GM18867 (cell line): Measurements from ENCODE around the gene TMEM9.

ENCODE experiments used
- ATAC-seq: cut with Tn5 transposase; IDR thresholded peaks from one replicate; pipeline ENCODE4 v1.9.1; 2021; ENCODE audit warnings: mild to moderate bottlenecking, moderate library complexity; ENCODE audit not compliant: unreplicated experiment

TMEM9 gene

DNA sequence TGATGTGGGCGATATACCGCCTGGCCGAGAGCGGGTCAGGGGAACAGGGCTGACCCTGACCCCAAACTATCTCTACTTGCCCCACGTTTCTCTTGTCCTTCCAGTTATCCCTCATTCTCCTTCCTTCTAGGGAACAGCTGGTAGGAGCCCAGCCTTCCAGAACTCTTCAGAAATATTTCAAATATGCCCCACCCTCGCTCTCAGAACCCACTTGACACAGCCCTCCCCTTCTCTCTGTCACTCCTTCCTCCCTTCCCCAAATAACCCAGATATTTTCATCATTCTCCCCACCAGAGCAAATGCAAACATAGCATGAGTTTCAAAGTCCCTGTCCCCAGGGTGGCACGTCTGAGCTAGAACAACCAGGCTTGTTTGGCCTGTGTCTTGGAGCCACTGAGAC, 43.1 kb downstream of the TMEM9 start:
- ATAC-seq = no peak

DNA sequence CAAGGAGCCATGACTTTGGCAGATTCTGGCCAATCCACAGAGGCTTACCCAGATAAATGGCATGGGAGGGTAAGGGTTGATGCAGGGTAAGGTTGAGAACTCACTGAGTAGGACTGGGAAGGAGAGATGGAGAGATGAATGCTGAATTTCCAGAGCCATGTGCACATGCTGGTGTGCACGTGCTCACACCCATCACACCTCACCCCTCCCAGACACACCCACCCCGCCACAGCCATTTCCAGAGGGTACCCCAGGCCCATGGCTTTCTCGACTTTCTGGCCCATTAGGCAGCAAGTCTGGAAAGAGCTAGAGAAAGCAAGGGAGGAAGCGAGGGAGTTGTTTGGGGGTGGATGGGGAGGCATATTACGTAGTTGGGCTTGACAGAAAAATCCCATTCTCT, 43.7 kb downstream of the TMEM9 start:
- no peak for ATAC-seq

DNA sequence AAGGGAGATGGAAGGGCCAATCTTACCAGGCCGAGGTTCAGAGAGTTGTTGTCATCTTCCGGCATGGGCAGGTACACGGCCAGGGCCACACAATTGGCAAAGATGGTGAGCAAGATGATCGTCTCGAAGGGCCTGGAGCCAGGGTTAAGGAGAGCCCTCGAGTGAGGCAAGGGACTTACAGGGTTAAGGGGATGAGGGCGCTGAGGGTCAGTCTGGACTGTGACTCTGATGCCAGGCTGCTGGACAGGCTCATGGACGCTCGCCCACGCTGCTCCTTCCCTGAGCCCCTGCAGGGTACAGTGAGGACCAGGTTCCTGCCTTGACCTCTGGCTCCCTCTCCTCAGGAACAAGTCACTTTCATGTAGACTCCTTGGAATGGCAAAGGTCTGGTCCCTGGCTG, 44.1 kb downstream of the TMEM9 start:
- no peak for ATAC-seq

DNA sequence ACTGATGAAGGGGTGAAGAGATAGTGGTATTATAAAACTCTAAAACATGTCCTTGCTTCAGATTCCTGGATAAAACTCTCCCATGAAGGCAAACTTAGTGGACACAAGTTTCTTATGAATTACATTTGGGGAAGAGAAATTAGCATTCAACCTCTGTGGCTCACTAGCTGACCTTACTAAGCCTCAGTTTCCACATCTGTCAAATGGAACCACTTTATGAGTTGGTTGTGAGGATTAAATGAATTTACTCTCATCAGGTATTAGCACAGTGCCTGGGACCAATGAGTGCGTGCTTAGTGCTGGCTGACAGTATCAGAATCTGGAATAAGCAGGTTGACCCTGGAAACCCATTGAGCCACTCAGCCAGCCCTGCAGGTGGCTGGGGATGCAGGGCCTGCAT, 44.6 kb downstream of the TMEM9 start:
- no peak for ATAC-seq

DNA sequence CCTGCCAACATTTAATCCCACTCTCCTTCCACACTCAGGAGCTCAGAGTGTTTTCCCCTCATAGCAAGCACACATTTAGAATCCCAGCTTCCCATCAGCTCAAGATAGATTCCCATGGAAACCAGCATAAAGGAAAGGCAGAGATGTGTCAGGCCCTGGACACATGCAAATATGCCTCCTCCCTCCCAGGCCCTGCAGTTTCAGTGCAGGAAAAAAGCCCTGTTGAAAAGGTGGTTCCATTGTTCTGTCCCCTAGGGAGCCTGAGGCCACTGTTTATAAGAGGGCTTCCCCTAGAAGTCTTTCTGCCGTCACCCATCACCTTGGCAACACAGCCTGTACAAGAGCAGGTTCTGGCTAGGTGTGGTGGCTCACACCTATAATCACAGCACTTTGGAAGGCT, 45.7 kb downstream of the TMEM9 start:
- ATAC-seq = no peak

DNA sequence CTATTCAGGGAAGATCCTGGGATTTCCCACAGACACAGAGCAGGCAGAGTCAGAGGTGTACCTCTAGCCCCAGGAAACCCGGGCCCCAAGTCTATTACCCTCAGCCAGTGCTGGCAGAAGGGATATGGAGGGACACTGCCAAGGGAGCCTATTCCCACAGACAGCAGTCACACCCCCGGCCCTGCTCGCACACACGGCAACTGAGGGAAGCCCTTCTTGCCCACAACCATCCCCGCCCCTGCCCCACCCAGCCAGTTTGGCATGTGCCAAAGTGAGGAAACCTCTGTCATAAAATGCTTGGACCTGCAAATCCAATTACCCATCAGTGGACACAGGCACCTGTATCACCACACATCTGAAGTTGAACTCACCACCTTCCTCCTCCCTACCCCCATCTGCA, 48.6 kb downstream of the TMEM9 start:
- ATAC-seq = no peak

DNA sequence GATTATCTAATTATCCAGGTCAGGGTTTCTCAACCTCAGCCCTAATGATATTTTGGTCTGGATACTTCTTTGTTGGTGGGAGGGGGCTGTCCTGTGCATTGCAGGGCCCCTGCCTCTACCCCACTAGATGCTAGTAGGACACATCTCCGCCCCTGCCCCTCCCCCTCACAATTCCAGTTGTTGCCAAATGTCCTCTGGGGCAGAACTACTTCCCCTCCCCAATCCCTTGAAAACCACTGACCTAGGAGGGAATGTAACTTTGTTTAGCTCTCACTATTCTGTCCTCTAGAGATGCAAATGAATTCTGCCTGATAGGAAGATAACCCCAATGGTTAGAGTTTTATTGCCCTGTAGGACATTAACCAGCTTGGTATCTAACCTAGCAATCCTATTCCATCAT, 50.1 kb downstream of the TMEM9 start:
- no peak for ATAC-seq

DNA sequence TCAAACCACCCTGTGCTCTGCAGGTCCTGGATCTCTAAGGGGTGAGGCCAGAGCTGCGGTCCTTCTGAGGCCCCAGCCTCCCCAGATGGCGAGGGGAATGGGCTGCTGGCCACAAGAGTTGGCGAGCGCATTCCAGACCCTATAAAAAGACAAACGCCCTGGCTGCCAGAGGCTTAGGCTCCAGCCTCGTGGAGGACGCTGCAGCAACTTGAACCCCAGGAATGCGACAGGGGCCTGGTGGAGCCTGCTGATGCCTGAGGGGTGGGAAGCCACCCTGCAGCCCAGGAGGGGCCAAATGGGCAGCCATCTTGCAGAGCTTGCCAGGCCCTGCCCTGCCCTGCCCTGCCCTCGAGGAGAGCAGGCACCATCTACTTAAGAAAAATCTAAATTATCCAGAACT, 50.6 kb downstream of the TMEM9 start:
- no peak for ATAC-seq

DNA sequence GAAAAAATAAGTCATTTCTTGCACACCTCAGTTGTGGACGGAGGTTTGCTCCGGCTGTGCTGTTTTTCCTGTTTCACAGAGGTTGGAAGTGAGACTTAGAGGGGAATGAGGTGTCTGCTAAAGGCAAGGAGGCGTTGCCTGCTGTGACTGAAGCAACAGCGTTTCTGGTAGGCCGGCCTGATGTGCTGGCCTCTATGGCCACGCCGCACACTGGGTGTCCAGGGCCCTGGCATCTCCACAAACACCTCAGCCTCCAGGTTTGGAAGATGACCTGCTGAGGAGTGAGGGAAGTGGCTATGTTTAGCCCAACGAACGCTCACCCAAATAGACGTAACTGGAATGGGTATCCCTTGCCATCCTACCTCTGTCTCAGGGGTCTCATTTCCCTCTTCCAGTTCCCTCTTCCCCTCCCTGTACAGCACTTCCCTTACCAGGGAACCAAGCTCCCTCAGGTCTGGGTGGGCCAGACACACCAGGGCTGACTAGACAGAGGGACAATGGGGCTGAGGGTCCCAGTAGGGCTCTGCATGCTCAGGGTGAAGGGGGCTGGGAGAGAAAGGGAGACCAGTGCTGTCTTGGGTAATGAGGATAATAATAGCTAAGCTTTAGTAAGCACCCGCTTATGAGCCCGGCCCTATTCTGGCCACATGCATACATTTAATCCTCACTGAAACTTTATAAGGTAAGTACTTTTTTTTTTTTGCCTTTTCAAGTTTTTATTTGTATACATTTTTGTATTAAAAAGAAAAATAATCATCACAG, 53.9 kb downstream of the TMEM9 start:
- no peak for ATAC-seq

DNA sequence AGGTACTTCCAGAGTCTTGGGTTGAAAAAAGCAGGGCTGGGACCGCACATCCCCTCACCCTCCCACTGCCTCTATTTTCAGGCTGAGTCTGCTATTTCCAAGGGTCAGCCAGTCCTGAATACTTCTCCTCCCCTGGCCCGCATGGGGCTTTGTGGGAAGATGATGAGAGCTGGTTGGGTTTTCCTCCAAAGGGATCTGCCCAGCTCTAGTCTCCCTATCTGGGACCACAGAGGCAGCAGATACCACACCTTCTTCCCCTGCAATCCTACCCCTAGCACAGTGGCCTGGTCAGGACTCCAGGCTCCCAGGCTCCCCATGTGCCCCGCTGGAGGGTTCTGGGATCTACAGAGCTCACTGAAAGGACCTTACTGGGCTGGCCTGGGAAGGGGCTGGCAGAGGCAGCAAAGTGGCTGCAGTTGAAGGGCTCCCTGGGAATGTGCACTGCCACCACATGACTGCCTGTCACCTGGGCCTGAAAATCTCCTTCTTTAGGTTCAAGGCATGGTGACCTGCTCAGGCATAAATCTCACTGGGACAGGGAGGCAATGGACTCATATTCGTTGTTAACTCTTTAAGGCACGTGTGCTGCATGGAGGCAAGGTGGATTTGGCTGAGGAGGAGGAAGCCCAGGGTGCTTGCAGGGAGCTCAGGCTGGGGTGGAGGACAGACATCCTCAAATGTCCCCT, 55.1 kb downstream of the TMEM9 start:
- no peak for ATAC-seq

DNA sequence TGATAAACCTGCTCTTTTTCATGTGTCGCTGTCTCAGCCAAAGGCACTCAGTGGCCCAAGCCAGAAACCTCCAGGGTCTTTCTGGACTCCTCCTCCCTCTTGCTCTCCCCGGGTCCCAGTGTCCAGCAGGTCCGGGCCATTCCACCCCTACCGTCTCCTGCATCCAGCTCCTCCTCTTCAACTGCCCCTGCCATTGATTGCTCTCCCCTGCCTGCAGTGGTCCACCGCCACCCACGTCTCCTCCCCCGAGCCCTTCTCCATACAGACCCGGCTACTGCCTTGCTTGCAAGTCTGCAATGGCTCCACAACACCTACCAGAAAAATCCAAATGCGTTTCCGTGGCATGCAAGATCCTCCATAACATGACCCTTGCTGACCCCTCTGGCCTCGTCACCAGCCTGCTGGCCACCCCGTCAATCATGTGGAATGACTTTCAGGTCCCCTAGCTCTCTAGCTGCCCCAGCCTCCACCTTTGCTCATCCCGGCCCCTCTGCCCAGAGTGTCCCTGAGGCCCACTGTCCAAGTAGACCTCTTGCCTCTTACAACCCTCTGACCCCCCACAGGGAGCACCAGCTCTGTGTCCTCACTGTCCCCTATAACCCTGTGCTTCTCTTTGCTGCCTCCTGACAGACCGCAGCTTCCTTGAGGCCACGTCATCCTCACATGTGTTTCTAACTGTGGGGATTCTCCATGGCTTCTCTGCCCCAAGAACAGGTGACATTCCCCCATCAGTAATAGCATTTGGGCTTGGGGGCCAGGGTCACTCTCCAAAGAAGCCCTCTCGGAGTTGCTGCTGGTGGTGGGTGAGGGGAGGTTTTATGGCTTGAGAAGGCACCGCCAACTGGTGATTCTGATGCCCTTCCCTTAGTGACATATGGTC, 57.1 kb downstream of the TMEM9 start:
- ATAC-seq = no peak

DNA sequence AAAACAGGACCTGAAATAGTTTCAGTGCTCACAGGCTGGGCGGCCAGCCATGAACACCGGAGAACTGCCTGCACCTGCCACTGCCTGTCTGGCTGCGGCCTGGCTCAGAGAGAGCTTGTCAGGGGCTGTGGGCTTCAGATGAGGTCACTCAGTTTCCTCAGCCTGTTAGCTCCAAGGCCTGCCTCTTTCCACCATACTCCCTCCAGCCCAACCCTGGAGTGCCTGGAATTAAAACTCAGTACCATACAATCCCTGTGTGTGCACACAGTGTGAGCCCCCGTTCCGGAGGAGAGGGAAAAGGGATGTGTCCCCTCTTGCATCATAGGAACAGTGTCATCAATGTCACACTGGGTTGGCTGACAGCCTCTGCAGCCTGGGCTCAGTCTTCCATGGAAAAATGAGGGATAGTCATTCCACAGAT, 58.2 kb downstream of the TMEM9 start:
- no peak for ATAC-seq

DNA sequence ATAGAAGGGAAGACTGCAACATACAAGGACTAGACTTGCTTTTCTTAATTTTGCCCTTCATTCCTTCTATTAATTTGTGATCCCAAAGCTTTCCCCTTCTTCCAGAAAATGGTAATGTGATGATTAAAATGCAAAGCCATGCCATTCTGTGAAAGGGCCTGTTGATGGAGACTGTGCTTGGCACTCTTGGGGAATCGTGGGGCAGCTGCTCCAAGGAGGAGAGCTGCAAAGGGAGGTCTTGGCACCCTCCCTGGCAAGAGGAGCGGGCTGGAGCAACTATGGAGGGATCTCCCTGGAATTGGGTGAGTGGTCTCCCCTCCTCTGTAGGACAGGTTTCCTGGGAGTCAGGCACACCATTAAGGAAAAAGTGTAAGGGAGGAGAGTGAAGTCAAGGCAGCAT, 58.7 kb downstream of the TMEM9 start:
- no peak for ATAC-seq

DNA sequence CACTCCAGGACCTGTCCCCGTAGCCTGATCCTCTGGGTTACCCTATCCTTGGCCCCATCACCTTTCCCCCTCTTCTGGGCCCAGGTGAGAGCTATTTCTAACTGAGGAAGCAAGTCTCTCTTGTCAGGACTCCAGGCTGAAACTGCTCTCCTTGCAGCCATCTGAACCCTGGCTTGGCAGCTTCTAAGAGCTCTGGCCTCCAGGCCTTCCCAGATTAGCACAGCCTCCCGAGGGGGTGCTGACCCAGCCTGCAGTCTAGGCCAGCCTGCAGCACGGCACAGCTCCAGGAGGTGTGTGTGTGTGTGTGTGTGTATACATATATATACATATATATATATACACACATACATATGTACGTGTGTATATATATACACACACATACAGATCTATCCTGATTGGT, 59.4 kb downstream of the TMEM9 start:
- ATAC-seq = no peak

DNA sequence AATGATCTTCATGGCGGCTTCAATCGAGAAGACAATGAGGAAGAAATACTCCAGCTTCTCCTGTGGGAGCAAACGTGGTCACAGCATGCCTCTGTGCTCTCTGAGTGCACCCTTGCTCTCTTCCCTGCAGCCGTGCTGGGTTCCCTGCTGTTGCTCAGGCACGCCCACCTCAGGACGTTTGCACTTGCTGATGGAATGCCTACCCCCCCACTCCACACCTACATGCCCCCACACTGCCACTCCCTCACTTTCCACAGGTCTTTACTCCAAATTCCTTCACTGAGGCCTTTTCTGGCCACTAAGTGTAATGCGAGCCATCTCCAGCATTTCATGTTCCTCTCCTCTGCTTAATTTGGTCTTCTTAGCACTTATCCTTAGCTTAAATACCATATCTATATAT, 60.3 kb downstream of the TMEM9 start:
- no peak for ATAC-seq

DNA sequence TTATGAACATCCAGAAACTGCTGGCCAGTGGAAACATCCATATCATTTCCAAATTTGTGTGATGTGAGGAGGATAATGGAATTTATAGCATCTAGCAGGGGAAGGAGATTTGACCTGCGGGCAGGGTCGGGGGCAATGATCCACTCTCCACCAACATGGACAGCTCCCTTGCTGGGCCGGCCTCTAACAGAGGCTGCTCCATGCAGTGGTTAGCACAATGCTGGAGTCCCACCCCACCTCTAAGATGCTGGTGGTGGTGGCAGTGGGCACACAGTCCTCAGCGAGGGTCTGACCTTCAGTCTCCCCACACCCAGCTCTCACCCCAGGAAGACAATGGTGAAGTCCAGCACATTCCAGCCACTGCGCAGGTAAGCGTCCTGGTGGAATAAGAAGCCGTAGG, 60.7 kb downstream of the TMEM9 start:
- no peak for ATAC-seq

DNA sequence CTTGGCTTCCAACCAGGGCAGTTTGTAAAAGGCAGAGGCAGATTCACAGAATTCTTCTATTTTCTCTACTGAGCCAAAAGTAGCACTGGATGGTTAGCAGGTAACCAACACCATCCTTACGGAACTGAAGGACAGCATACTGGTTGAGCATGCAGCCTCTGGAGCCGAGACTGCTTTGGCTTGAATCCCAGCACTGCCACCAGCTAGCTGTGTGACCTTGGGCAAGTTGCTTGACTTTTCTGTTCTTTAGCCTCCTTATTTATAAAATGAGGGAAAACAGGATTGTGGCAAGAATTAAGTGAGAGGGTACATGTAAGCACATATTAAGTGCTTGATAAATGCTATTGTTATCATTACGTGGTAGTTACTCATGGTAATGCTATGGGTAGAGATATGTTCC, 61.5 kb downstream of the TMEM9 start:
- no peak for ATAC-seq

DNA sequence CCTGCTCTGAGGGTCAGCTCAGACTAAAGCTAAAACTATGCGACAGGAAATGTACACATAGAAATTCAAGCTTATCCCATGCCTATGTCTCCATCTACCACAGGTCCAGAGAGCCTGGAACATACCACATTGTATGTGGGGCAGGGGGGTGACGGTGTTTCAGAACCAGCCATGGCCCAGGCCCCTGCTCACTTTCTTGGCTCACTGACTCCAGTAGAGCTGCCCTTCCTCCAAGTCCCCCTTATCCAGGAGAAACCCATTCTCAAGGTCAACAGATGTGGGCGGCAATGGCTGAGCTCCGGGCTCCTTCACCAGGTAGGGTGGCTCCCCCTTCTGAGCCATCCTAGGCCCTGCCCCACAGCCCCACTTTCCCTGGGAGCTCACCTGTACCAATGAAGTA, 63.0 kb downstream of the TMEM9 start:
- no peak for ATAC-seq

DNA sequence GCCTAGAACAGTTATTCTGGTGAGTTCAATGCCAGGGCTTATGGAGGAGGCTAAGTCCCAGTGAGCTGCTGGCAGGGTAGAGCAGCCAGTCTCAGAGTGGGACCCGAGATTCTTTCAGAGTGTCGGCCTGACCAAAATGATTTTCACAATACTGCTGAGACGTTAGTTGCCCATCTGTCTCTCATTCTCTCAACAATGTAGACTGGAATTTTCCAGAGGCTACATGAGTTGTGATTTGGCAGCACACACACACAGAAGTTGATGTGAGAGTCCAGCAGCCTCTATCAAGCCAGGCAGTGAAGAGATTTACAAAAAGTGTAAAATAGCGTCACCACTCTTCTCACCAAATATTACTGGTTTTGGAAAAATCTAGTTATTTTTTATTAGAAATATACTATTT, 63.7 kb downstream of the TMEM9 start:
- ATAC-seq = no peak

DNA sequence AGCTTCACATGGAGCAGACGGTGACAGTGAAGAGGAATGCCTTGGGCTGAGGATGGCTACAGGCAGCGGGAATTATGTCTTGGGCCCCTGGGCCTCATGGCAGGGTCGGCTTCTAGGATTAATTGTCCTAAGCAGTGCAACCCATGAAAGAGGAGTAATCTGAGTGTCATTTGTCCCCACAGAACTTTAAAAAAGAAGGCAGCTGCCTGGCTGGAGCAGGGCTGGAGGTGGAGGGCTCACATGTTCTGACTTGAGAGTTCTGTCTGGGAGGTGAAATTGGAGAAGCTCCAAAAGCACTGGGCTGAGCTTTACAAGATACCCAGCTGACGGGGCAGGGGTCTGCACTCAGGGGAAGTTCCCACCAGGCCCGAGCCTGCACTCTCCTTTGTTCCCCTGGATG, 64.7 kb downstream of the TMEM9 start:
- ATAC-seq = no peak

DNA sequence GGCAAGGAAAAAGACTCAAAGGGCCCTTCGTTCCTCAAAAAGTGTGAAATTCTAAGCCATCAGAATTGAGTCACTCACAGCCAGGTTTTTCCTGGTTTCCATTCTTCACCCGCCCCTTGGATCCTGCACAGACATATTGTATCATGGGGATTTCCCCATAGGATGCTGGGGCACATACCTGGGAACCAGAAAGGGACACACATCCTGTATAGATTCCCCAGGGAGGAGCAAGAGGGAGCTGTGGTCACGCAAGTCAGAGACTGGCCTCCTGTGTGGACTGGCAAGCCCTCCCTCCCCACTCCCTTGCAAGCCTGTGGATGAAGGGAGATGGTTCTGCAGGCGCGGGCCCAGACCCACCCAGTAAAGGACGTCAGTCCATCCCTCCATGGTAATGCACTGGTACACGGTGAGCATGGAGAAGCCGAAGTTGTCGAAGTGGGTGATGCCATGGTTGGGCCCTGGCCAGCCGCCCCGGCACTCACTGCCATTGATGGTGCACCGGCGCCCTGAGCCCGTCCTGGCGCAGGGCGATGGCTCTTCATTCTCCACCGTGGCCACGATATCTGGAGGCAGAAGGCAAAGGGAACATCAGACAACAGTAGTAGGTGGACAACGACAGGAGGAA, 65.3 kb downstream of the TMEM9 start:
- no peak for ATAC-seq
